Measurements from ENCODE around the gene ARID5B. TPM values are rescaled to one million over a fixed set of nuclear protein-coding genes. Genes with fewer than 3 reads are reported as not detected.

The ARID5B gene
- total and polyA plus RNA-seq, 2 donors (not counting 3 experiments of a cell fraction or from before 2014, with no cell fraction given) = 5.6 to 8.9 TPM

DNA sequence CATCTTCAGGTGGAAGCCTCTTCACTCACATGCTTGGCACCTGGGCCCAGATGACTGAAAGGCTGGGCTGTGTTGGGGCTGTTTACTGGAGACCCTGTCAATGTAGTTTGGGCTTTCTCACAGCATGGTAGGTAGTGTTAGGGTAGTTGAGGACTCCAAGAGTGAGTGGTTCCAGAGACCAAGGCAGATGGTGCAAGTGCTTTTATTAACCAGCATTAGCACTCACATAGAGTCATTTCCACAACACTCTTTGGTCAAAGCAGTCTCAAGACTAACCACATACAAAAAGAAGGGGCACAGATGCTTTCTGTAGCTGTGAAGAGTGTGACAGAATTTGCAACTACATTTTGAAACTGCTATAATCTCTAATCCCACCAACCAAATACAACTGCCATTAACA, 232.1 kb downstream of the ARID5B start:
- no peak for FAIRE-seq

GRCh38 chr10:62136931-62137330, 235.4 kb downstream of the ARID5B start:
- H3K36me3 ChIP-seq (ENCODE audit: control insufficient read depth in 2 of 2, extremely low read depth in 1 of 2, insufficient read depth in 2 of 2, low read length in 2 of 2) = no peaks in the 10 kb centered on the region
- no peak overlapping the region for H3K4me3 ChIP-seq (replicated peaks in 1 of 3; ENCODE audit: insufficient read depth in 1 of 3, low read depth in 1 of 3, low read length in 3 of 3)
- H3K9me1 ChIP-seq (replicated peaks; ENCODE audit: control insufficient read depth, extremely low read depth, insufficient read depth, low read length) = no peaks in the 10 kb centered on the region
- dilution Hi-C loops (cut with MboI; ENCODE audit: extremely low pct_ligation_motif_present, low sequenced_read_pairs) = no loop called here
- CTCF ChIA-PET = interaction anchor here (1.2 kb wide), 1 partner anchor 98 kb away, joined by 4 read pairs; no protein-coding TSS in a partner anchor
- no peaks in the 10 kb centered on the region for H3K9me3 ChIP-seq (replicated peaks; ENCODE audit: control insufficient read depth, insufficient read depth, low read length)
- POLR2A ChIA-PET = no interaction called here
- no peak for DNase-seq (ENCODE audit: low read depth, low spot score)
- no peaks in the 10 kb centered on the region for H3K79me2 ChIP-seq (ENCODE audit: control insufficient read depth, insufficient read depth, low read length)
- H3K4me2 ChIP-seq (ENCODE audit: insufficient read depth, low read length) = no peak overlapping the region
- H3K4me1 ChIP-seq (ENCODE audit: control insufficient read depth, extremely low read depth, insufficient read depth, low read length) = peaks cover 5% of the 10 kb centered on the region
- no TSS peak for BruUV-seq (replicated peaks)
- H2AFZ ChIP-seq (ENCODE audit: low read depth, low read length) = no peak overlapping the region
- H3K27me3 ChIP-seq (ENCODE audit: control insufficient read depth in 2 of 2, insufficient read depth in 2 of 2, low read length in 2 of 2) = no peaks in the 10 kb centered on the region
- intact Hi-C loops (cut with micrococcal nuclease) = no loop called here
- H3K9ac ChIP-seq (replicated peaks; ENCODE audit: extremely low read depth, insufficient read depth, low read length) = no peak overlapping the region
- TF ChIP-seq JUN (IDR thresholded peaks at IDR 0.05; ENCODE audit: borderline replicate concordance, insufficient read depth, insufficient read length, low read depth) = no peak
- TF ChIP-seq GATA2 (IDR thresholded peaks at IDR 0.05; ENCODE audit: insufficient read depth, insufficient read length, low read depth, low read length) = no peak
- no peak for TF ChIP-seq FOS (IDR thresholded peaks at IDR 0.05; ENCODE audit: borderline replicate concordance, insufficient read depth, low read length)
- no peak for TF ChIP-seq MAX (IDR thresholded peaks at IDR 0.05; ENCODE audit: insufficient read depth, insufficient read length)
- no peak for TF ChIP-seq EZH2 (IDR thresholded peaks at IDR 0.05; ENCODE audit: borderline replicate concordance, low read depth, low read length, severe bottlenecking)
- TF ChIP-seq POLR2A (IDR thresholded peaks at IDR 0.05; ENCODE audit: low read depth, low read length) = no peak
- TF ChIP-seq POLR2AphosphoS5 (IDR thresholded peaks at IDR 0.05; ENCODE audit: insufficient read depth, low read depth, low read length) = no peak
- TF ChIP-seq CTCF (IDR thresholded peaks at IDR 0.05; ENCODE audit: extremely low read depth in 1 of 2, insufficient read depth in 1 of 2, low read depth in 1 of 2, low read length in 2 of 2) = no peak
- no peak for TF ChIP-seq MYC (IDR thresholded peaks at IDR 0.05; ENCODE audit: low read depth, low read length)
- no peak for FAIRE-seq
- no peak overlapping the region for H3K27ac ChIP-seq (ENCODE audit: insufficient read depth, low read depth, low read length)
- H4K20me1 ChIP-seq (replicated peaks; ENCODE audit: control insufficient read depth, extremely low read depth, insufficient read depth, low read length) = no peaks in the 10 kb centered on the region

More for the DNA sequence above, 232.1 kb downstream of the ARID5B start:
- Histone ChIP-seq H3K9me3 (replicated peaks; ENCODE audit: control insufficient read depth, insufficient read depth, low read length) (no peaks in the 10 kb centered on the region), H3K36me3 (ENCODE audit: control insufficient read depth in 2 of 2, extremely low read depth in 1 of 2, insufficient read depth in 2 of 2, low read length in 2 of 2) (no peaks in the 10 kb centered on the region), H3K9ac (replicated peaks; ENCODE audit: extremely low read depth, insufficient read depth, low read length) (no peak overlapping the region), H3K4me1 (ENCODE audit: control insufficient read depth, extremely low read depth, insufficient read depth, low read length) (peaks cover 26% of the 10 kb centered on the region), H3K27ac (ENCODE audit: insufficient read depth, low read depth, low read length) (no peak overlapping the region), H3K79me2 (ENCODE audit: control insufficient read depth, insufficient read depth, low read length) (no peaks in the 10 kb centered on the region), H3K27me3 (ENCODE audit: control insufficient read depth in 2 of 2, insufficient read depth in 2 of 2, low read length in 2 of 2) (no peaks in the 10 kb centered on the region), H3K4me2 (ENCODE audit: insufficient read depth, low read length) (no peak overlapping the region), H2AFZ (ENCODE audit: low read depth, low read length) (no peak overlapping the region), H3K9me1 (replicated peaks; ENCODE audit: control insufficient read depth, extremely low read depth, insufficient read depth, low read length) (no peaks in the 10 kb centered on the region), H4K20me1 (replicated peaks; ENCODE audit: control insufficient read depth, extremely low read depth, insufficient read depth, low read length) (no peaks in the 10 kb centered on the region), H3K4me3 (replicated peaks in 1 of 3; ENCODE audit: insufficient read depth in 1 of 3, low read depth in 1 of 3, low read length in 3 of 3) (no peak overlapping the region)
- intact Hi-C loops (cut with micrococcal nuclease) = no loop called here
- ChIA-PET CTCF (no interaction called here), POLR2A (no interaction called here)
- dilution Hi-C loops (cut with MboI; ENCODE audit: extremely low pct_ligation_motif_present, low sequenced_read_pairs) = no loop called here
- TF ChIP-seq POLR2A (IDR thresholded peaks at IDR 0.05; ENCODE audit: low read depth, low read length) = no peak
- TF ChIP-seq MAX (IDR thresholded peaks at IDR 0.05; ENCODE audit: insufficient read depth, insufficient read length) = no peak
- no TSS peak for BruUV-seq (replicated peaks)
- DNase-seq (ENCODE audit: low read depth, low spot score) = no peak

All from endothelial cell of umbilical vein (primary cell).